Stimulated activated CD8-positive, alpha-beta memory T cell treated with anti-CD3 and anti-CD28 coated beads, Interleukin-2, amount 100 ng/mL, for 48 hours (primary cell): ENCODE data around the gene CNGA3.

ENCODE experiments used
- DNase-seq, 2 donors: peaks; one replicate each; pipeline ENCODE4 v3.0.0-alpha.2; 2020; ENCODE audit warnings: low read depth in 2 of 2

Gene CNGA3

DNA sequence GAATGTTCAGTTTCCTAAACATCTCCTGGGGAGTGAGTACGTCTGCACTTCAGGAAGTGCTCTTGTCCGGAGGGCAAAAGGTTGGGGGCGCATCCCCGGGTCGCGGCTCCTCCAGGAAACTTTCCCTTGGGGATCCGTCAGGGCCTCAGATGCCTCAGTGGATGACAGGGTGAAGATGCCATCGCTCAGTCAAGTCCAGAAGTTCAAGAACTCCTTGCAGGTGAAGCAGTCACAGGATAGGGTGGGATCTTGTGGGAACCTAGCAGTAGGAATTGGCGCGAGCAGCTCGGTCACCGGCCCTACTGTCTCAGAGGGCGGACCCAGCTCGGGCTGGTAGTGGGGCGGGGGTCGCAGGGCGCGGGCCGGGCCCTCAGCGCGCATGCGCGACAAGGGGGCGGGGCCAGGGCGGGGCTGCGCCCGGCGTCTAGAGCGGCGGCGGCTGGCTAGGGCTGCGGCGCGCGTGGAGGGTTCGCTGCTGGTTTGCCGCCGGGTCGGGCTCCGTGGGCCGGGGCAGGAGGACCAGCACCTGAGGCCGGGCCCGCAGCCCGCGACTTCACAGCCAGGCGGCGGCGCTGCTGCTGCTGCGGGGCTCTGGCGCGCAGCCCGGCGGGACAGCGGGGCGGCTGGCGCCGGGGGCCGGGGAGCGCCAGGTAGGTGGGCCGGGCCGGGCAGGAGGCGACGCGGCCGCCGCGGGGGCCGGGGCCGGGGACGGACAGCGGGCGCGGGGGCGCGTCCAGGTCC, 98.3 kb downstream of the CNGA3 start, which contains the start of gene INPP4A:
Gene INPP4A, plus strand, starts transcription at position 423 of the 741 bp plus-strand sequence. CDS start 75,191 bp downstream, outside the sequence.
- DNase-seq: peak; percentile 66 to 71

DNA sequence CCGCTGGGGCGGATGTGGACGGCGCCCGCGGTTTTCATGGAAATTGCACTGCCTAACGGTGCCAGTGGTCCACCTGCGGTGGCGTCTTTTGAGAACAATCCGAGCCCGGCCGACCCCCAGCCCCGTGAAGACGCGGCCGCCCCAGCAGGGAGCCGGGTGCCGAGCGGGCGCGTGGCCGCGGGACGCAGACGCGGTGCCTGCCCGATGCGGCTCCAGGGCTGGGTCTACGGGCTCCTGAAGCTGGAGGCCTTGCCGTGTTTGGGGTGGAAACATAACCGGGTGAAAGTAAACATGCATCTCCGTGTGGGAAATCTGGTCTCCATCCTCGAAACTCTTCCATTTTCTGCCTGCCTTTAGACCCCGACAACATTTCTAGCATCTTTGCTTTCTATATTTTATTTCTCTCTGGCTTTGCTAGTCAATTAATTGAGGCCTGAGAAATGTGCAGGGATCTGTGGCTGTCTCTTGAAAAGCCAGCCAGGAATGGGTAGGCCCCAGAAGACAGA, 99.0 kb downstream of the CNGA3 start:
- DNase-seq: no peak

DNA sequence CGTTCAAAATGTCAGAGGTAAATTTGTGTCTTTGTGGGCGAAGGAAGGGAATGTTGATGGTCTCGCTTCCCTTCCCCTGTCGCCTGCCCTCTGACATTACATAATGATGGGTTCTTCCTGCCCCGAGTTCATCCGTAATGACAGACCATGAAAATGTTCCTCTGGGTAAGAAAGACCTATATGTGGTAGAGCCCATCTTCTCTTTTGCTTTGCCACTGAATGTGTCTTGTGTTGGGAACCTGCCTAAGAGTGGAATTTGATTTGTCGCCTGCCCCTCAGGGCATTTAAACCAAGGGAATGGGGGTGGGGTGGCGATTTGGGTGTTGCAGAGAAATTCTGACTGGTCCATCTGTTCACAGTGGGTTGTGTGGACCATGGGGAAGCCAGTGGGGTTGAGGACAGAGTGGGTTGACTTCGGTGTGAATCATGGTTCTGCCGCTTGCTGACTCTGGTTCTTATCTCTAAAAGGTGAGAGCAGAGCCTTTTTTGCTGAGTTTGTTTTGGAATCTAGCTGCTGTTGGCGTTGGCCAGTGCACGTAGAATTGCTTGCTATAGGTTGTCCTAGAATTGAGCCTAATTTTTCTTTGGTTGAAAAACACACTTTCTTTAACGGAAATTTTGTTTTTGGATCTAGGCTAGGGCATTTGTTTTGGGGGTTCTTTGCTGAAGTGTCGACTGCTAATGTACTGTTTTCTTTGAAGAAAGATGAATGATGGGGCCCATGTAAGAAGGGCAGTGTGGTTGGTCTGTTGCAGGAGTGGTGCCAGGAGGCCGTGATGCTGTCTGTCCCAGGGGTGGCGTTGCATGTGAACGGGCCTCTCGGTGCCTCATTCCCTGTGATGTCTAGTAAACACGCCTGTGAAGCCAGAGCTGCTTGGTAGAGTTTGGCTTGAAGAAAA, 99.7 kb downstream of the CNGA3 start:
- no peak for DNase-seq

DNA sequence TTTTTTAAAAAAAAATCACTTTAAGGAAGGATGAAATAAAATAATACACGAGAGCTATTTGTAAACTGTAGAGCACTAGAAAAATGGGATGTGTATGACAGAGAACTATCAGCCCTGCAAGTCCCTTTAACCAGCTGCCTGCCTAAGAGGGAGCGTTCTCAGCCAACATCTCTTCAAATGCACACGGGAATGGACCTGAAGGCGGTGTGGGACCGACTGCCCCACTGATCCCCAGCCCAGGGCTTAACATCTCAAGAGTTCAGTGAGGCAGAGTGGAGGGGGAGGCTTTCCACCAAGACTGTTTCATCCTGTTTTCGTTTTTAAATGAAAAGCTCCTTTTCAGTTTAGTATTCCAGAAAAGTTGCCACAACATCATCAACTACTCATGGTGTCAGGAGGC, 100.6 kb downstream of the CNGA3 start:
- DNase-seq: no peak
